K562 (cell line): ENCODE measurements around the gene ANKRD13B. TPM values are rescaled to one million over a fixed set of nuclear protein-coding genes. Genes with fewer than 3 reads are reported as not detected.

Source experiments
- ETV1 ChIP-seq: fragments of 450-650 bp; conservative IDR thresholded peaks from 2 replicates; pipeline ENCODE4 v1.6.1; 2016; ENCODE audit warnings: missing genetic modification characterization, control low read depth, low read depth, missing compliant biosample characterization
- ETV5 ChIP-seq: sonication (generic); formaldehyde crosslinking; IDR thresholded peaks from 2 replicates; pipeline ENCODE4 v1.4.0; 2020; ENCODE audit warnings: low read depth, mild to moderate bottlenecking, missing genetic modification reagents
- GATAD2A ChIP-seq: fragments of 450-650 bp; IDR thresholded peaks from 2 replicates; pipeline ENCODE4 v1.6.1; 2017
- HDAC2 ChIP-seq: fragments of 450-650 bp; IDR thresholded peaks from 2 replicates; pipeline ENCODE4 v1.6.1; 2016; ENCODE audit warnings: mild to moderate bottlenecking
- HMGN3 ChIP-seq: IDR thresholded peaks from 2 replicates; pipeline ENCODE4 v1.6.1; 2011; ENCODE audit warnings: borderline replicate concordance, low read depth, mild to moderate bottlenecking, mixed read lengths, low read length; ENCODE audit not compliant: insufficient read length; ENCODE audit errors: extremely low read depth
- MCM3 ChIP-seq: fragments of 450-650 bp; IDR thresholded peaks from 2 replicates; pipeline ENCODE4 v1.6.1; 2016
- PHF20 ChIP-seq: fragments of 450-650 bp; IDR thresholded peaks from 2 replicates; pipeline ENCODE4 v1.6.1; 2018; ENCODE audit not compliant: partially characterized antibody
- PHF21A ChIP-seq: fragments of 450-650 bp; IDR thresholded peaks from 2 replicates; pipeline ENCODE4 v1.6.1; 2017; ENCODE audit warnings: low read depth, borderline replicate concordance
- POLR2AphosphoS5 ChIP-seq: IDR thresholded peaks from 2 replicates; pipeline ENCODE4 v1.6.1; 2011; ENCODE audit warnings: mild to moderate bottlenecking, low read depth, low read length, moderate library complexity; ENCODE audit not compliant: control insufficient read depth, insufficient read depth
- SMAD4 ChIP-seq: fragments of 250-450 bp; sonication (Bioruptor Pico); conservative IDR thresholded peaks from 2 replicates; pipeline ENCODE4 v1.8.0; 2021; ENCODE audit warnings: inconsistent platforms, mild to moderate bottlenecking, moderate library complexity
- SMARCA4 ChIP-seq: fragments of 450-650 bp; IDR thresholded peaks from 2 replicates; pipeline ENCODE4 v1.6.1; 2016
- STAG1 ChIP-seq: sonication (generic); formaldehyde crosslinking; IDR thresholded peaks from 2 replicates; pipeline ENCODE4 v1.5.0; 2020; ENCODE audit warnings: missing genetic modification reagents, borderline replicate concordance
- TRIM24 ChIP-seq, 2 experiments: fragments of 450-650 bp; IDR thresholded peaks; 2 replicates each; pipeline ENCODE4 v1.6.1; 2016
- U2AF2 ChIP-seq: fragments of 200-400 bp; formaldehyde crosslinking; optimal IDR thresholded peaks from 2 replicates; pipeline ENCODE3; 2017; ENCODE audit warnings: low read depth, mild to moderate bottlenecking, low read length
- ZNF311 ChIP-seq: fragments of 250-450 bp; sonication (Bioruptor Pico); IDR thresholded peaks from 2 replicates; pipeline ENCODE4 v1.4.0; 2020; ENCODE audit warnings: mild to moderate bottlenecking, moderate library complexity
- polyA plus RNA-seq, 8 experiments: library from polyadenylated mRNA; depleted of rRNA in 4 of 8; stranded (reverse) in 5 of 8; unstranded in 3 of 8; fragments of >200 nt; fragmentation: Nextera tagmentation in 2 of 8; fragmentation: Illumina TruSeq in 1 of 8; extraction: Ambion mirVana in 2 of 8; extraction: Trizol in 1 of 8; gene quantifications; 2 replicates each; pipeline versions ENCODE4 v1.2.1 to v1.2.3, GENCODE V29; 2011 to 2014; ENCODE audit warnings: inconsistent platforms in 1 of 8, missing spikeins in 1 of 8
- total RNA-seq, 7 experiments: library from RNA; depleted of rRNA in 6 of 7; stranded (reverse); fragments of >200 nt in 6 of 7; fragmentation: Illumina TruSeq in 2 of 7; extraction: Trizol in 2 of 7; gene quantifications; 2 replicates each; pipeline versions ENCODE4 v1.2.1 to v1.2.3, GENCODE V29; 2011 to 2021; ENCODE audit warnings: low replicate concordance in 1 of 7
- TF ChIP-seq, protein P1 (sequence below): sonication (generic); formaldehyde crosslinking; IDR thresholded peaks from 2 replicates; pipeline ENCODE4 v1.4.0; 2020; ENCODE audit warnings: mild to moderate bottlenecking, missing genetic modification reagents
- TF ChIP-seq, protein P2 (sequence below): fragments of 450-650 bp; formaldehyde crosslinking; IDR thresholded peaks from 2 replicates; pipeline ENCODE4 v1.4.0; 2020; ENCODE audit warnings: mild to moderate bottlenecking, moderate library complexity
- TF ChIP-seq, protein P3 (sequence below): sonication (generic); formaldehyde crosslinking; IDR thresholded peaks from 2 replicates; pipeline ENCODE4 v1.9.0; 2022; ENCODE audit warnings: mild to moderate bottlenecking, missing genetic modification reagents
- TF ChIP-seq, protein P4 (sequence below): fragments of 250-450 bp; sonication (Bioruptor Pico); IDR thresholded peaks from 2 replicates; pipeline ENCODE4 v1.8.0; 2022; ENCODE audit warnings: inconsistent platforms
- TF ChIP-seq, protein P5 (sequence below), 2 experiments: IDR thresholded peaks; 2 replicates each; pipeline ENCODE4 v1.6.1; 2012; ENCODE audit warnings: improper control_type of control experiment in 2 of 2, low read depth in 2 of 2, low read length in 2 of 2, borderline replicate concordance in 1 of 2

ANKRD13B gene
- total and polyA plus RNA-seq, 9 of the 15 experiments (the other 6 are each of a cell fraction or from before 2014, with no cell fraction given), result 0.15 to 28.1 (median 4.6) TPM

DNA sequence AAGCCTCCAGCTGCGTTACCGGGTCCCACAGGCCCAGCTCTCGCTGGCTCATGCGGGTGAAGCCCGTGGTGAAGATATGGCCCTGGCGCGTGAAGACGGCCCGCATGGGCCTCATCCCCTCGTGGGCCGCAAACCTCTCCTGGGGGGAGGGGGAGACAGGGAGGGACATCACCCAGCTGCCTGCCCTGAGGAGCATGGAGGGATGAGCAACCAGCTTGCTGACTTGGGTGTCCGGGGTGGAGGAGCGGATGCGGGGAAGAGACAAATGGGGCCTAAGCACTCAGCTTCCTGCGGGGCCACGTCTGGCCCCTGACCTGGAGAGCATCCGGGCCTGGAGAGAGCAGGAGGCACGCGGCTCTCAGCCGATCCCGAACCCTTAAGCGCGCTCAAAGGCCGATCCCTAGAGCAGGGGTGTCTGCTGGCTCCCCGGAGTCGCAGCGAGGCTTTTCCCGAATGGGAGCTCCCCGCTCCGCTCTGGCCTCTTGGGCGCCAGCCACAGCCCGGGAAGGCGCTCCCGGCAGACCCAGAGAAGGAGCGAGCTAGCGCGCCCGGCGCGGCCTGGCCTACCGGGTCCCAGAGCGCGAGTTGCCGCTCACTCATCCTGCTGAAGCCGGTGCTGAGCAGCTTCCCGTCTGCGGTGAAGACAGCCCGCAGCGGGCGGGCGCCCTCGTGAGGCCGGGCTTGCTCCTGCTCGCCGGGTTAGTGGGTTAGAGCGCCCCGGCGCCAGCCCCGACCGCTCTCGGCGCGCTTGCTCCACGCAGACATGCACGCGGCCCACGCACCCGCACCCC lies 24.7 kb downstream of the ANKRD13B start (continued):
- TF ChIP-seq, protein P1, sequence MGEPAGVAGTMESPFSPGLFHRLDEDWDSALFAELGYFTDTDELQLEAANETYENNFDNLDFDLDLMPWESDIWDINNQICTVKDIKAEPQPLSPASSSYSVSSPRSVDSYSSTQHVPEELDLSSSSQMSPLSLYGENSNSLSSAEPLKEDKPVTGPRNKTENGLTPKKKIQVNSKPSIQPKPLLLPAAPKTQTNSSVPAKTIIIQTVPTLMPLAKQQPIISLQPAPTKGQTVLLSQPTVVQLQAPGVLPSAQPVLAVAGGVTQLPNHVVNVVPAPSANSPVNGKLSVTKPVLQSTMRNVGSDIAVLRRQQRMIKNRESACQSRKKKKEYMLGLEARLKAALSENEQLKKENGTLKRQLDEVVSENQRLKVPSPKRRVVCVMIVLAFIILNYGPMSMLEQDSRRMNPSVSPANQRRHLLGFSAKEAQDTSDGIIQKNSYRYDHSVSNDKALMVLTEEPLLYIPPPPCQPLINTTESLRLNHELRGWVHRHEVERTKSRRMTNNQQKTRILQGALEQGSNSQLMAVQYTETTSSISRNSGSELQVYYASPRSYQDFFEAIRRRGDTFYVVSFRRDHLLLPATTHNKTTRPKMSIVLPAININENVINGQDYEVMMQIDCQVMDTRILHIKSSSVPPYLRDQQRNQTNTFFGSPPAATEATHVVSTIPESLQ, result peak; percentile 52; the same call in 1 of the 2 replicates
- TF ChIP-seq PHF21A (0 out of 2 replicates have a peak, but pooled peaks have one; percentile 9), ZNF311 (CRISPR knock-in tag) (no peak), POLR2AphosphoS5 (no peak), ETV1 (tag) (peak; percentile 31), ETV5 (peak; percentile 56; the same call in 1 of the 2 replicates), STAG1 (CRISPR knock-in tag) (peak; percentile 44; the same call in 1 of the 2 replicates), SMARCA4 (0 out of 2 replicates have a peak, but pooled peaks have one; percentile 13), MCM3 (no peak), HDAC2 (no peak), SMAD4 (CRISPR knock-in tag) (peak; percentile 88), HMGN3 (peak; percentile 26), TRIM24 (IDR thresholded peaks at IDR 0.05) (peak in 1 of 2 experiments; percentile 60; a peak in 2 of 4 replicates), PHF20 (peak; percentile 49), U2AF2 (no peak), GATAD2A (peak; percentile 58; the same call in 1 of the 2 replicates)
- TF ChIP-seq, protein P2, sequence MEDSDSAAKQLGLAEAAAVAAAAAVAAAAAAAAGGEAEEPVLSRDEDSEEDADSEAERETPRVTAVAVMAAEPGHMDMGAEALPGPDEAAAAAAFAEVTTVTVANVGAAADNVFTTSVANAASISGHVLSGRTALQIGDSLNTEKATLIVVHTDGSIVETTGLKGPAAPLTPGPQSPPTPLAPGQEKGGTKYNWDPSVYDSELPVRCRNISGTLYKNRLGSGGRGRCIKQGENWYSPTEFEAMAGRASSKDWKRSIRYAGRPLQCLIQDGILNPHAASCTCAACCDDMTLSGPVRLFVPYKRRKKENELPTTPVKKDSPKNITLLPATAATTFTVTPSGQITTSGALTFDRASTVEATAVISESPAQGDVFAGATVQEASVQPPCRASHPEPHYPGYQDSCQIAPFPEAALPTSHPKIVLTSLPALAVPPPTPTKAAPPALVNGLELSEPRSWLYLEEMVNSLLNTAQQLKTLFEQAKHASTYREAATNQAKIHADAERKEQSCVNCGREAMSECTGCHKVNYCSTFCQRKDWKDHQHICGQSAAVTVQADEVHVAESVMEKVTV (CRISPR knock-in tag), result 0 out of 2 replicates have a peak, but pooled peaks have one; percentile 16
- TF ChIP-seq, protein P3, sequence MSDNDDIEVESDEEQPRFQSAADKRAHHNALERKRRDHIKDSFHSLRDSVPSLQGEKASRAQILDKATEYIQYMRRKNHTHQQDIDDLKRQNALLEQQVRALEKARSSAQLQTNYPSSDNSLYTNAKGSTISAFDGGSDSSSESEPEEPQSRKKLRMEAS (CRISPR knock-in tag), result peak; percentile 89
- TF ChIP-seq, protein P4, sequence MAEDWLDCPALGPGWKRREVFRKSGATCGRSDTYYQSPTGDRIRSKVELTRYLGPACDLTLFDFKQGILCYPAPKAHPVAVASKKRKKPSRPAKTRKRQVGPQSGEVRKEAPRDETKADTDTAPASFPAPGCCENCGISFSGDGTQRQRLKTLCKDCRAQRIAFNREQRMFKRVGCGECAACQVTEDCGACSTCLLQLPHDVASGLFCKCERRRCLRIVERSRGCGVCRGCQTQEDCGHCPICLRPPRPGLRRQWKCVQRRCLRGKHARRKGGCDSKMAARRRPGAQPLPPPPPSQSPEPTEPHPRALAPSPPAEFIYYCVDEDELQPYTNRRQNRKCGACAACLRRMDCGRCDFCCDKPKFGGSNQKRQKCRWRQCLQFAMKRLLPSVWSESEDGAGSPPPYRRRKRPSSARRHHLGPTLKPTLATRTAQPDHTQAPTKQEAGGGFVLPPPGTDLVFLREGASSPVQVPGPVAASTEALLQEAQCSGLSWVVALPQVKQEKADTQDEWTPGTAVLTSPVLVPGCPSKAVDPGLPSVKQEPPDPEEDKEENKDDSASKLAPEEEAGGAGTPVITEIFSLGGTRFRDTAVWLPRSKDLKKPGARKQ (CRISPR knock-in tag), result peak; percentile 63; the same call in 1 of the 2 replicates
- TF ChIP-seq, protein P5, sequence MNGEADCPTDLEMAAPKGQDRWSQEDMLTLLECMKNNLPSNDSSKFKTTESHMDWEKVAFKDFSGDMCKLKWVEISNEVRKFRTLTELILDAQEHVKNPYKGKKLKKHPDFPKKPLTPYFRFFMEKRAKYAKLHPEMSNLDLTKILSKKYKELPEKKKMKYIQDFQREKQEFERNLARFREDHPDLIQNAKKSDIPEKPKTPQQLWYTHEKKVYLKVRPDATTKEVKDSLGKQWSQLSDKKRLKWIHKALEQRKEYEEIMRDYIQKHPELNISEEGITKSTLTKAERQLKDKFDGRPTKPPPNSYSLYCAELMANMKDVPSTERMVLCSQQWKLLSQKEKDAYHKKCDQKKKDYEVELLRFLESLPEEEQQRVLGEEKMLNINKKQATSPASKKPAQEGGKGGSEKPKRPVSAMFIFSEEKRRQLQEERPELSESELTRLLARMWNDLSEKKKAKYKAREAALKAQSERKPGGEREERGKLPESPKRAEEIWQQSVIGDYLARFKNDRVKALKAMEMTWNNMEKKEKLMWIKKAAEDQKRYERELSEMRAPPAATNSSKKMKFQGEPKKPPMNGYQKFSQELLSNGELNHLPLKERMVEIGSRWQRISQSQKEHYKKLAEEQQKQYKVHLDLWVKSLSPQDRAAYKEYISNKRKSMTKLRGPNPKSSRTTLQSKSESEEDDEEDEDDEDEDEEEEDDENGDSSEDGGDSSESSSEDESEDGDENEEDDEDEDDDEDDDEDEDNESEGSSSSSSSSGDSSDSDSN (IDR thresholded peaks at IDR 0.05; ENCODE audit: borderline replicate concordance in 1 of 2, low read depth in 2 of 2, low read length in 2 of 2), result peak; percentile 90 to 99
